K562 (cell line): ENCODE data around the gene MYH6. TPM values are rescaled to one million over a fixed set of nuclear protein-coding genes. Genes with fewer than 3 reads are reported as not detected.

Experiments
- ATAC-seq: fragments of 200-7000 bp; cut with Tn5 transposase; 3 replicates; pipeline ENCODE4 v1.9.1; 2020; ENCODE audit warnings: moderate library complexity
- BruUV-seq: library from RNA; stranded (reverse); fragments of 400-500 nt; replicated peaks from 2 replicates; lab custom pipeline; 2021; lab: Mats Ljungman, UMichigan
- CTCF ChIA-PET: fragments of 300-600 bp; formaldehyde crosslinking; extraction: SDS; loops from one replicate; lab custom pipeline; 2021; ENCODE audit warnings: low intra/inter-chr PET ratio; lab: Yijun Ruan, JAX
- POLR2A ChIA-PET: fragments of 300-600, 350-650 bp; sonication (Branson Sonifier 250); formaldehyde crosslinking; extraction: SDS; loops from one replicate; lab custom pipeline; 2021; ENCODE audit warnings: antibody characterized with exemption, inconsistent platforms; lab: Yijun Ruan, JAX
- DNase-seq, 4 experiments: peaks; one replicate each; pipeline versions ENCODE4 v3.0.0 to v3.0.0-alpha.2; 2011 to 2018; ENCODE audit warnings: low spot score in 3 of 4, mixed read lengths in 3 of 4; ENCODE audit errors: extremely low read depth in 1 of 4
- FAIRE-seq: peaks from 2 replicates; lab custom pipeline; 2011; peaks lifted over from hg19 to GRCh38; lab: Jason Lieb, UNC
- H2AFZ ChIP-seq: 2 replicates; pipeline ENCODE4 v1.6.0; 2011; ENCODE audit warnings: low read depth, low read length, control low read depth, inconsistent platforms
- H3K27ac ChIP-seq: fragments of 200-600 bp; 3 replicates; pipeline ENCODE4 v1.8.0; 2011; ENCODE audit warnings: low read depth, mild to moderate bottlenecking, control low read depth, inconsistent platforms, low read length, moderate library complexity, mixed read lengths; ENCODE audit errors: extremely low read depth
- H3K27me3 ChIP-seq, 2 experiments: fragments of 300-600 bp in 1 of 2; 2 replicates in 1 of 2; 3 replicates in 1 of 2; pipeline versions ENCODE4 v1.6.0 to v1.8.0; 2011; ENCODE audit warnings: inconsistent platforms in 2 of 2, low read length in 2 of 2, mild to moderate bottlenecking in 1 of 2, mixed read lengths in 1 of 2, moderate library complexity in 1 of 2; ENCODE audit not compliant: control insufficient read depth in 2 of 2, insufficient read depth in 2 of 2
- H3K36me3 ChIP-seq: fragments of 300-600 bp; 3 replicates; pipeline ENCODE4 v1.8.0; 2011; ENCODE audit warnings: mild to moderate bottlenecking, low read length, inconsistent platforms; ENCODE audit not compliant: control insufficient read depth, insufficient read depth
- H3K4me1 ChIP-seq, 2 experiments: fragments of 200-600 bp in 1 of 2; replicated peaks in 1 of 2; 2 replicates in 1 of 2; 3 replicates in 1 of 2; pipeline versions ENCODE4 v1.5.1 to v1.8.0; 2011; ENCODE audit warnings: inconsistent platforms in 2 of 2, low read length in 2 of 2, mild to moderate bottlenecking in 1 of 2, mixed read lengths in 1 of 2, moderate library complexity in 1 of 2; ENCODE audit not compliant: control insufficient read depth in 2 of 2, insufficient read depth in 2 of 2
- H3K4me2 ChIP-seq: 2 replicates; pipeline ENCODE4 v1.6.1; 2011; ENCODE audit warnings: low read length, control low read depth, inconsistent platforms, mixed read lengths; ENCODE audit not compliant: insufficient read depth
- H3K4me3 ChIP-seq: fragments of 200-600 bp; sonication (generic), shearing (Covaris generic); 2 replicates; pipeline ENCODE4 v1.5.1; 2016; ENCODE audit warnings: control low read depth, inconsistent platforms
- H3K79me2 ChIP-seq: fragments of 200-600 bp; 3 replicates; pipeline ENCODE4 v1.8.0; 2011; ENCODE audit warnings: low read length, inconsistent platforms; ENCODE audit not compliant: control insufficient read depth, insufficient read depth
- H3K9ac ChIP-seq, 2 experiments: 2 replicates each; pipeline versions ENCODE4 v1.6.0 to v1.6.1; 2011; ENCODE audit warnings: low read depth in 2 of 2, low read length in 2 of 2, control low read depth in 1 of 2, inconsistent platforms in 1 of 2, mild to moderate bottlenecking in 1 of 2, mixed read lengths in 1 of 2; ENCODE audit not compliant: insufficient read depth in 1 of 2
- H3K9me1 ChIP-seq: one replicate; pipeline ENCODE4 v1.6.0; 2011; ENCODE audit warnings: inconsistent platforms, mild to moderate bottlenecking, low read length, moderate library complexity; ENCODE audit not compliant: control insufficient read depth, insufficient read depth
- H3K9me3 ChIP-seq: replicated peaks from 2 replicates; pipeline ENCODE4 v1.5.1; 2011; ENCODE audit warnings: low read depth, low read length, inconsistent platforms; ENCODE audit not compliant: control insufficient read depth, insufficient read depth
- H4K20me1 ChIP-seq: replicated peaks from 2 replicates; pipeline ENCODE4 v1.6.1; 2011; ENCODE audit warnings: low read length, inconsistent platforms, mixed read lengths; ENCODE audit not compliant: control insufficient read depth, insufficient read depth
- CHD1 ChIP-seq: fragments of 200-600 bp; sonication (generic); IDR thresholded peaks from one replicate; pipeline ENCODE4 v1.6.1; 2012; ENCODE audit warnings: mild to moderate bottlenecking, moderate library complexity, low read length, inconsistent platforms
- MAFK ChIP-seq: IDR thresholded peaks from 2 replicates; pipeline ENCODE4 v1.6.1; 2011; ENCODE audit warnings: low read length, improper control_type of control experiment
- MEIS2 ChIP-seq: fragments of 450-650 bp; IDR thresholded peaks from 2 replicates; pipeline ENCODE4 v1.6.1; 2014; ENCODE audit warnings: mild to moderate bottlenecking; ENCODE audit not compliant: partially characterized antibody
- WGBS: fragments of 100-300 bp; shearing (Covaris generic); methylation state at CpG from one replicate; pipeline ENCODE4 v1.1.6; 2016; ENCODE audit warnings: low coverage, mixed read lengths; ENCODE audit not compliant: insufficient coverage; ENCODE audit errors: missing lambda C conversion rate; 5-methylcytosine and 5-hydroxymethylcytosine counted together
- in situ Hi-C: fragments of 300-500 bp; cut with MboI; formaldehyde crosslinking; loops from 4 replicates; pipeline ENCODE4 v1.15.0; 2018; ENCODE audit warnings: inconsistent platforms, mixed read lengths
- intact Hi-C: fragments of 100-400 bp; cut with micrococcal nuclease; formaldehyde crosslinking; loops from 2 replicates; pipeline ENCODE4 v1.14.2; 2022
- polyA plus RNA-seq, 8 experiments: library from polyadenylated mRNA; depleted of rRNA in 4 of 8; stranded (reverse) in 5 of 8; unstranded in 3 of 8; fragments of >200 nt; fragmentation: Nextera tagmentation in 2 of 8; fragmentation: Illumina TruSeq in 1 of 8; extraction: Ambion mirVana in 2 of 8; extraction: Trizol in 1 of 8; gene quantifications; 2 replicates each; pipeline versions ENCODE4 v1.2.1 to v1.2.3, GENCODE V29; 2011 to 2014; ENCODE audit warnings: inconsistent platforms in 1 of 8, missing spikeins in 1 of 8
- total RNA-seq, 7 experiments: library from RNA; depleted of rRNA in 6 of 7; stranded (reverse); fragments of >200 nt in 6 of 7; fragmentation: Illumina TruSeq in 2 of 7; extraction: Trizol in 2 of 7; gene quantifications; 2 replicates each; pipeline versions ENCODE4 v1.2.1 to v1.2.3, GENCODE V29; 2011 to 2021; ENCODE audit warnings: low replicate concordance in 1 of 7
- TF ChIP-seq, protein P1 (sequence below): fragments of 250-450 bp; sonication (Bioruptor Pico); IDR thresholded peaks from 2 replicates; pipeline ENCODE4 v1.8.0; 2022; ENCODE audit warnings: moderate library complexity, mild to moderate bottlenecking, inconsistent platforms
- TF ChIP-seq, protein P2 (sequence below): sonication (generic); formaldehyde crosslinking; IDR thresholded peaks from 2 replicates; pipeline ENCODE4 v1.8.0; 2022; ENCODE audit warnings: mild to moderate bottlenecking, missing genetic modification reagents
- TF ChIP-seq, protein P3 (sequence below), 2 experiments: fragments of 250-450 bp in 1 of 2; fragments of 450-650 bp in 1 of 2; sonication (Bioruptor Pico) in 1 of 2; IDR thresholded peaks; 2 replicates each; pipeline versions ENCODE4 v1.6.1 to v1.8.0; 2016 to 2021; ENCODE audit warnings: mild to moderate bottlenecking in 2 of 2, moderate library complexity in 2 of 2, missing compliant biosample characterization in 1 of 2, missing genetic modification characterization in 1 of 2
- TF ChIP-seq, protein P4 (sequence below): sonication (generic); formaldehyde crosslinking; IDR thresholded peaks from 2 replicates; pipeline ENCODE4 v1.9.0; 2022; ENCODE audit warnings: mild to moderate bottlenecking, missing genetic modification reagents

The MYH6 gene
- total and polyA plus RNA-seq, 9 of the 15 experiments (the other 6 are each of a cell fraction or from before 2014, with no cell fraction given): not detected

DNA sequence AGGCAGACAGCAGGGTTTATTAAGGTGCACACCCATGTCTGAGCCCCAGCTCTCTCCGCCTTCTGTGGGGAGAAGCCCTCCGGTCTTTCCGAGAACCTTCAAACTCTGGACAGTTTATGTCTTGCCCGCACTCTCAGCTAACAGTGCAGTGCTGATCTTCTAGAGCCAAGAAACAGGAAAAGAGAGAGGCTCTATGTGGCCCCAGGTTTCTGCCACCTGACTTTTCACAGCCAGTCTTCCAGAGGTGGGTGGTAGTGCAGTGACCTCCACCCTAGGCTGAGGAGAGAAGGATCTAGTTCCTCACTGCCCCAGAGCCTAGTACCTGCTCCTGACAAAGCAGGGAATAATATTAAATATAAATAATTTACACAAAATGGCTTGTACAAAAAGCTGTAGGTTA is 51.4 kb downstream of the MYH6 start:
- Histone ChIP-seq H3K27ac (no peak overlapping the region), H3K4me1 (peaks cover 0 to 16% of the 10 kb centered on the region in 2 experiments; a peak in 3 of 5 replicates), H3K27me3 (peaks cover 14 to 57% of the 10 kb centered on the region in 2 experiments), H3K9me3 (no peaks in the 10 kb centered on the region), H2AFZ (no peak overlapping the region), H3K36me3 (no peaks in the 10 kb centered on the region), H4K20me1 (no peaks in the 10 kb centered on the region; the same call in 1 of the 2 replicates), H3K4me2 (no peak overlapping the region), H3K4me3 (no peak overlapping the region), H3K9ac (no peak overlapping the region), H3K79me2 (no peaks in the 10 kb centered on the region), H3K9me1 (no peaks in the 10 kb centered on the region)
- WGBS: 3% methylated on average over 4 of the region's 4 CpGs
- BruUV-seq: no TSS peak
- ATAC-seq: no peak
- DNase-seq: no peak
- ChIA-PET POLR2A (no interaction called here), CTCF (no interaction called here)
- intact Hi-C loops: no loop called here
- in situ Hi-C loops: no loop called here
- TF ChIP-seq, protein P1, sequence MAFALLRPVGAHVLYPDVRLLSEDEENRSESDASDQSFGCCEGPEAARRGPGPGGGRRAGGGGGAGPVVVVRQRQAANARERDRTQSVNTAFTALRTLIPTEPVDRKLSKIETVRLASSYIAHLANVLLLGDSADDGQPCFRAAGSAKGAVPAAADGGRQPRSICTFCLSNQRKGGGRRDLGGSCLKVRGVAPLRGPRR (CRISPR knock-in tag): no peak
- TF ChIP-seq, protein P2, sequence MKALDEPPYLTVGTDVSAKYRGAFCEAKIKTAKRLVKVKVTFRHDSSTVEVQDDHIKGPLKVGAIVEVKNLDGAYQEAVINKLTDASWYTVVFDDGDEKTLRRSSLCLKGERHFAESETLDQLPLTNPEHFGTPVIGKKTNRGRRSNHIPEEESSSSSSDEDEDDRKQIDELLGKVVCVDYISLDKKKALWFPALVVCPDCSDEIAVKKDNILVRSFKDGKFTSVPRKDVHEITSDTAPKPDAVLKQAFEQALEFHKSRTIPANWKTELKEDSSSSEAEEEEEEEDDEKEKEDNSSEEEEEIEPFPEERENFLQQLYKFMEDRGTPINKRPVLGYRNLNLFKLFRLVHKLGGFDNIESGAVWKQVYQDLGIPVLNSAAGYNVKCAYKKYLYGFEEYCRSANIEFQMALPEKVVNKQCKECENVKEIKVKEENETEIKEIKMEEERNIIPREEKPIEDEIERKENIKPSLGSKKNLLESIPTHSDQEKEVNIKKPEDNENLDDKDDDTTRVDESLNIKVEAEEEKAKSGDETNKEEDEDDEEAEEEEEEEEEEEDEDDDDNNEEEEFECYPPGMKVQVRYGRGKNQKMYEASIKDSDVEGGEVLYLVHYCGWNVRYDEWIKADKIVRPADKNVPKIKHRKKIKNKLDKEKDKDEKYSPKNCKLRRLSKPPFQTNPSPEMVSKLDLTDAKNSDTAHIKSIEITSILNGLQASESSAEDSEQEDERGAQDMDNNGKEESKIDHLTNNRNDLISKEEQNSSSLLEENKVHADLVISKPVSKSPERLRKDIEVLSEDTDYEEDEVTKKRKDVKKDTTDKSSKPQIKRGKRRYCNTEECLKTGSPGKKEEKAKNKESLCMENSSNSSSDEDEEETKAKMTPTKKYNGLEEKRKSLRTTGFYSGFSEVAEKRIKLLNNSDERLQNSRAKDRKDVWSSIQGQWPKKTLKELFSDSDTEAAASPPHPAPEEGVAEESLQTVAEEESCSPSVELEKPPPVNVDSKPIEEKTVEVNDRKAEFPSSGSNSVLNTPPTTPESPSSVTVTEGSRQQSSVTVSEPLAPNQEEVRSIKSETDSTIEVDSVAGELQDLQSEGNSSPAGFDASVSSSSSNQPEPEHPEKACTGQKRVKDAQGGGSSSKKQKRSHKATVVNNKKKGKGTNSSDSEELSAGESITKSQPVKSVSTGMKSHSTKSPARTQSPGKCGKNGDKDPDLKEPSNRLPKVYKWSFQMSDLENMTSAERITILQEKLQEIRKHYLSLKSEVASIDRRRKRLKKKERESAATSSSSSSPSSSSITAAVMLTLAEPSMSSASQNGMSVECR: no peak
- TF ChIP-seq, protein P3, sequence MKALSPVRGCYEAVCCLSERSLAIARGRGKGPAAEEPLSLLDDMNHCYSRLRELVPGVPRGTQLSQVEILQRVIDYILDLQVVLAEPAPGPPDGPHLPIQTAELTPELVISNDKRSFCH (CRISPR knock-in tag; IDR thresholded peaks at IDR 0.05): no peak
- TF ChIP-seq, protein P3 (tag; IDR thresholded peaks at IDR 0.05): no peak
- TF ChIP-seq, protein P4, sequence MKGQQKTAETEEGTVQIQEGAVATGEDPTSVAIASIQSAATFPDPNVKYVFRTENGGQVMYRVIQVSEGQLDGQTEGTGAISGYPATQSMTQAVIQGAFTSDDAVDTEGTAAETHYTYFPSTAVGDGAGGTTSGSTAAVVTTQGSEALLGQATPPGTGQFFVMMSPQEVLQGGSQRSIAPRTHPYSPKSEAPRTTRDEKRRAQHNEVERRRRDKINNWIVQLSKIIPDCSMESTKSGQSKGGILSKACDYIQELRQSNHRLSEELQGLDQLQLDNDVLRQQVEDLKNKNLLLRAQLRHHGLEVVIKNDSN (CRISPR knock-in tag): no peak
- TF ChIP-seq MAFK: no peak
- no peak for TF ChIP-seq CHD1
- TF ChIP-seq MEIS2: no peak
- FAIRE-seq: no peak
